ENCODE results near the gene UBE2J2.

The UBE2J2 gene

GRCh38 chr1:1245817-1246576 lies 27.7 kb downstream of the UBE2J2 start:
- FAIRE-seq: no peak
- TF ChIP-seq POLR2A (IDR thresholded peaks at IDR 0.05; ENCODE audit: low read depth, low read length) (no peak), TAF1 (IDR thresholded peaks at IDR 0.05; ENCODE audit: borderline replicate concordance, low read depth, low read length) (no peak)
- DNase-seq (ENCODE audit: insufficient read length): no peak

GRCh38 chr1:1245178-1245816 lies 28.4 kb downstream of the UBE2J2 start:
- TF ChIP-seq POLR2AphosphoS5 (IDR thresholded peaks at IDR 0.05; ENCODE audit: low read depth, low read length) (no peak), POLR2A (IDR thresholded peaks at IDR 0.05; ENCODE audit: low read depth, low read length) (no peak), TAF1 (IDR thresholded peaks at IDR 0.05; ENCODE audit: borderline replicate concordance, low read depth, low read length) (no peak)
- DNase-seq (ENCODE audit: insufficient read length) (no peak), FAIRE-seq (no peak)

- TF ChIP-seq TAF1 (IDR thresholded peaks at IDR 0.05; ENCODE audit: borderline replicate concordance, low read depth, low read length): no peak
- no peak for TF ChIP-seq POLR2A (IDR thresholded peaks at IDR 0.05; ENCODE audit: low read depth, low read length)
- no peak for TF ChIP-seq POLR2AphosphoS5 (IDR thresholded peaks at IDR 0.05; ENCODE audit: low read depth, low read length)
- DNase-seq (ENCODE audit: insufficient read length) (no peak), FAIRE-seq (no peak)
Observed at GRCh38 chr1:1244192-1244811, 29.4 kb downstream of the UBE2J2 start.

- no peak for FAIRE-seq
- TF ChIP-seq POLR2A (IDR thresholded peaks at IDR 0.05; ENCODE audit: low read depth, low read length) (no peak), POLR2AphosphoS5 (IDR thresholded peaks at IDR 0.05; ENCODE audit: low read depth, low read length) (no peak), TAF1 (IDR thresholded peaks at IDR 0.05; ENCODE audit: borderline replicate concordance, low read depth, low read length) (no peak)
- DNase-seq (ENCODE audit: insufficient read length): no peak
Observed at GRCh38 chr1:1243807-1244191, 29.9 kb downstream of the UBE2J2 start.

- FAIRE-seq: no peak
- TF ChIP-seq TAF1 (IDR thresholded peaks at IDR 0.05; ENCODE audit: borderline replicate concordance, low read depth, low read length): no peak
- DNase-seq (ENCODE audit: insufficient read length): no peak
Observed at GRCh38 chr1:1243266-1243660, 30.4 kb downstream of the UBE2J2 start.

GRCh38 chr1:1242461-1243265 lies 31.0 kb downstream of the UBE2J2 start:
- DNase-seq (ENCODE audit: insufficient read length) (no peak), FAIRE-seq (no peak)
- no peak for TF ChIP-seq POLR2AphosphoS5 (IDR thresholded peaks at IDR 0.05; ENCODE audit: low read depth, low read length)

GRCh38 chr1:1241588-1242219 lies 31.9 kb downstream of the UBE2J2 start:
- no peak for FAIRE-seq
- TF ChIP-seq POLR2A (IDR thresholded peaks at IDR 0.05; ENCODE audit: low read depth, low read length) (no peak), TAF1 (IDR thresholded peaks at IDR 0.05; ENCODE audit: borderline replicate concordance, low read depth, low read length) (no peak), POLR2AphosphoS5 (IDR thresholded peaks at IDR 0.05; ENCODE audit: low read depth, low read length) (no peak)
- no peak for DNase-seq (ENCODE audit: insufficient read length)

GRCh38 chr1:1240822-1241587 lies 32.6 kb downstream of the UBE2J2 start:
- TF ChIP-seq POLR2A (IDR thresholded peaks at IDR 0.05; ENCODE audit: low read depth, low read length) (no peak), POLR2AphosphoS5 (IDR thresholded peaks at IDR 0.05; ENCODE audit: low read depth, low read length) (no peak), TAF1 (IDR thresholded peaks at IDR 0.05; ENCODE audit: borderline replicate concordance, low read depth, low read length) (no peak)
- FAIRE-seq: no peak
- DNase-seq (ENCODE audit: insufficient read length): no peak

- TF ChIP-seq POLR2AphosphoS5 (IDR thresholded peaks at IDR 0.05; ENCODE audit: low read depth, low read length) (no peak), TAF1 (IDR thresholded peaks at IDR 0.05; ENCODE audit: borderline replicate concordance, low read depth, low read length) (no peak), POLR2A (IDR thresholded peaks at IDR 0.05; ENCODE audit: low read depth, low read length) (no peak)
- DNase-seq (ENCODE audit: insufficient read length) (no peak), FAIRE-seq (no peak)
Observed at GRCh38 chr1:1240348-1240732, 33.3 kb downstream of the UBE2J2 start.

- no peak for DNase-seq (ENCODE audit: insufficient read length)
- TF ChIP-seq TAF1 (IDR thresholded peaks at IDR 0.05; ENCODE audit: borderline replicate concordance, low read depth, low read length) (no peak), POLR2AphosphoS5 (IDR thresholded peaks at IDR 0.05; ENCODE audit: low read depth, low read length) (no peak), POLR2A (IDR thresholded peaks at IDR 0.05; ENCODE audit: low read depth, low read length) (no peak)
- FAIRE-seq: no peak
Observed at GRCh38 chr1:1239614-1240347, 33.9 kb downstream of the UBE2J2 start.
